Ammon's horn (tissue), 1 donor: Measurements from ENCODE around the gene MAST2.
"Not testable (repeated sequence)": the region's sequence is repeated elsewhere in the genome, so short reads cannot be mapped to it uniquely, and the experiment has no call there.

Source experiments
- DNase-seq: peaks from one replicate; pipeline ENCODE4 v3.0.0-alpha.2; 2016; ENCODE audit warnings: low spot score

The MAST2 gene

DNA sequence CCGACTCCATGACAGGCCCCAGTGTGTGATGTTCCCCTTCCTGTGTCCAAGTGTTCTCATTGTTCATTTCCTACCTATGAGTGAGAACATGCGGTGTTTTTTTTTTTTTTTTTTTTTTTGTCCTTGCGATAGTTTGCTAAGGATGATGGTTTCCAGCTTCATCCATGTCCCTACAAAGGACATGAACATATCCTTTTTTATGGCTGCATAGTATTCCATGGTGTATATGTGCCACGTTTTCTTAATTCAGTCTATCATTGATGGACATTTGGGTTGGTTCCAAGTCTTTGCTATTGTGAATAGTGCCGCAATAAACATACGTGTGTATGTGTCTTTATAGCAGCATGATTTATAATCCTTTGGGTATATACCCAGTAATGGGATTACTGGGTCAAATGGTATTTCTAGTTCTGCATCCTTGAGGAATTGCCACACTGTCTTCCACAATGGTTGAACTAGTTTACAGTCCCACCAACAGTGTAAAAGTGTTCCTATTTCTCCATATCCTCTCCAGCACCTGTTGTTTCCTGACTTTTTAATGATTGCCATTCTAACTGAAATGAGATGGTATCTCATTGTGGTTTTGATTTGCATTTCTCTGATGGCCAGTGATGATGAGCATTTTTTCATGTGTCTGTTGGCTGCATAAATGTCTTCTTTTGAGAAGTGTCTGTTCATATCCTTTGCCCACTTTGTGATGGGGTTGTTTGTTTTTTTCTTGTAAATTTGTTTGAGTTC, 54.5 kb downstream of the MAST2 start:
- not testable (repeated sequence) for DNase-seq

DNA sequence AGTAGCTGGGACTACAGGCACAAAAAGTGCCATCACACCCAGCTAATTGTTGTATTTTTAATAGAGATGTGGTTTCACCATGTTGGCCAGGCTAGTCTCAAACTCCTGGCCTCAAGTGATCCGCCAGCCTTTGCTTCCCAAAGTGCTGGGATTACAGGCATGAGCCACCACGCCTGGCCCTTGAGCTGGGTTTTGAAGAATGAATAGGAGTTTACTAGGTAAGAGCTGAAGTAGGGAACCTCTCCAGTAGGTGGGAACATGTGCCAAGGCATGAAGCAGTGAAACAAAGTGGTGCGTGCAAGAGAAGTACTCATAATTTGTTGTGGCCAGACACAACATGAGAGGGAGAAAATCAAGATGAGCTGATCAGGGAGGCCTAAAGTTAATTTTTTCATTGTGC, 55.8 kb downstream of the MAST2 start:
- DNase-seq = no peak

DNA sequence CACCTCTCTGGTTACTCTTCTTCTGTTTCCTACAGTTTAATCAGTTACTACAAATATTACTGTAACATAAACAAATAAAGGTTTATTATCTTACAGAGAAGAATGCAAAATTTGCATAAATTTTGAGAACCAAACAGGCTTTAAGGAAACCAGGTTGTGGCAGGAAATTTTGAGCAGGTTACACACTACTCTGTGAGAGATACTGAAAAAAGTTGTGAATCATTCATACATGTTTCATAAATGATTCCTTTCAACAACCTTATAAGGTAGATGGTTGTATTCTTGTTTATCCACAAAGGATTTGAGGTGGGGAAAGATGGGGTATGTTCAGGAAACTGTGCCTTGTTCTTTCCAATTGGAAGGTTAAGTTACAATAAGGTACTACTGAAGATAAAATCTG, 58.6 kb downstream of the MAST2 start:
- no peak for DNase-seq

DNA sequence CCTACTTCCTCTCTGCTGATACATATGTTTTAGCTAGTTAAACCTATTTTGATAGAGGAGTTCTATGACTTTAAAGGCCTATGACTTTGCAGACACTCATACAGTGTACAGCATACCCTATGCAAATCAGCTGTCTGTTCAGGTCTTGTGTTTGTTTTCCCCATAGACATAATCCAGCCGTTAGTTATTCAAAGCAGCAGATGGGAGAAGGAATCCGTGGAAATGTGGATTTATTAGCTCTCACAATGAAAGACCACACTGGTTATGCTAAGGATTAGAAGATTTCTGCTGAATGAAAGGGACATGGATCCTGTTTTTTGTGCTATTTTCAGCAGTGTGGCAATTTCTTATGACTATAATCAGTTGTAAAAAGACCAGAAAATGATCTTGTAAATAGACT, 59.8 kb downstream of the MAST2 start:
- no peak for DNase-seq

DNA sequence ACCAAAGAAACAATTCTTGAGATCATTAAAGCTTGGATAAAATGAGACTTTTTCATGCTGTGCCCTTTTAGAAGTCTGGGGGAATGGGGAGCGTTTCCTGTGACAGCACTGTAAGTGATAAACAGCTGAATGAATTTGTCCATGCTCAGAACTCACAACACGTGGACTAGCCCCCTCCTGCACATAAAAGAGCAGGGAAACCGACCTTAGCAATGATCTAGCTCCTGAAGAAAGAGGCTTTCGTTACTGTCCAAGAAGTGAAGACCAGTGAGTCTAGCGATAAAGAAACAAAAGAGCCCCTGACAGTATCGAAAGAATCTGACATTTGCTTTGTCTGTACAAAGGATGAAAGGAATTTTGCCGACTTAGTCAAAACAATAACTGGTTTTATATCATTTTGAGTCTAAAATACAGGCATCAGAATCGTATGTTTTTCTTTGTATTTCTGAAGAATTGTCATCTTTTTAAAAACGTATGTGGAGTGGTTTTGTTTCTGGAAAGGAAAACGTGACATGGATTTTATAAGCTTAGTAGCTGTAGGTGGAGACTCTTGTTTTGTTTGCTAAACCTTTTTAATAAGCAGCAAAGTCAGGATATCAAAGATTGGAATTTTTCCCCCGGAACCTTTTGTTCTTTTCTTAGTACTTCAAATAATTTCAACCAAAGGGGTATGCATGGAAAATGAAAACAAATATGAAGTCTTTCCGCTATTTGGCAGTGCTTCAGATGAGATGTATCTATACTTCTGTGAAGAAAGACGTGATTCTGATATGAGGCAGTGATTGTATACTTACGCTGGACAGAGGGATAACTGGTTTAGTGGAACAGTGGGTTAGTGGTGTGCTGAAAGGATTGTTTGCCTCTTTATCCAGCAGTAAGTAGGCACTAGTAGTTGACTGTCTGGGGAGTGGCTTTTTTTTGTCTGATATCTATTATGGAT, 61.0 kb downstream of the MAST2 start:
- peak; percentile 28 for DNase-seq

DNA sequence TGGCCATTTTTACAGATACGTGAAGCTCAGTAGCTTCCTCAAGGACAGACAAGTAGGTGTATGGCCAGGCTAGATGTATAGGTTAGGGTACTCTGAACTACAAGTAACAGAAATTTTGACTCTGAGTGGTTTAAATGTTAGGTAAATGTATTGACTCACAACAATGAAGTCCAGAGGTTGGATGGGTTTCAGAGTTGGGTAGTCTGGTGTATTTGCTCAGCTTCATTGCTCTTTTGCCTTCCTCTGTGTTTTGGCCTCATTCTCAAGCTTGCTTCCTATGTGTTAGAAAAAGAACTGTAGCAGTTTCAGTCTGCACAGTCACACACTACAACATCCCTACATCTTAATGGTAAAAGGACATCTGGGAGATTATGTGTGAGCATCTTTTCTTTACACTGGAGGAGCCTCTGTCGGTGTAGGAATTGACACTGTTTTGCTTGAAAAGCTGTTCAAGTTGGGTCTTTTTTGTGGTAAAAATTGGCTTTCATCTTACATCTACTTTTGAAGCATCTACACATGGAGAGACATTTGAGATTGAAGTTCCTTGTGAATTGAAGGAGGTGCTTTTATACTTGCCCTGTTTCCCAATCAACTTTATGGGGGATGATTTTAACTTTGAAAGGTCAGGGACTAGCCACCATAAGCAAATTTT, 64.4 kb downstream of the MAST2 start:
- DNase-seq = no peak

DNA sequence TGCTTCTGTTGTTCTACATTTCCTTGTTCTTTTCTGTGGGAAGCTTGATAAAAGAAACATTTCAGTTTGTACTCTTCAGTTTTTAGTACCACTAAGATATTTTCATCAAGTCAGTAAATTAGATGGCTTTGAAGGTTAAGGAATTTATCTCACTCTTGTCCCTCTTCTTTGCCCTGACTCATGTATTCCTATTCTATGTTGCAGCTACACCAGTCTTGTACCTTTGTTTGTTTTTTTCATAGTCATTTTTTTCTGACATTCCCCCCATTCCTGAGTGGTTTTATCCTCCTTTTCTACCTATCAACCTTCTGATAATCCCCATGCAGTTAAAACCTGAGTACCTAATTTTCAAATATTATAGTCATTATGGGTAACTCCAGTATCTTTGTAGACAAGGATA, 65.4 kb downstream of the MAST2 start:
- DNase-seq = no peak

DNA sequence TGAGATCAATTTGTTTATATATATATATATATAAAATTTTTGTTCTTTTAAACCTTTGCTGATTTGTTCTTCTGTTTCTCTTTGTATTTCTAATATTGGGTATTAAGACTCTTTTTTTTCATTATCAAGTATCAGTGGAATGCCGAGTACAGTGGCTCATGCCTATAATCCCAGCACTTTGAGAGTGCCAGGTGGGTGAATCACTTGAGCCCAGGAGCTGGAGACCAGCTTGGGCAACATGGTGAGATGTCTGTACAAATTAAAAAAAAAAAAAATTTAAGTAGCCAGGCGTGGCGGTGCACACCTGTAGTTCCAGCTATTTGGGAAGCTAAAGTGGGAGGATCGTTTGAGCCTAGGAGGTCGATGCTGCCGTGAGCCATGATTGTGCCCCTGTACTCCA, 67.1 kb downstream of the MAST2 start:
- no peak for DNase-seq

DNA sequence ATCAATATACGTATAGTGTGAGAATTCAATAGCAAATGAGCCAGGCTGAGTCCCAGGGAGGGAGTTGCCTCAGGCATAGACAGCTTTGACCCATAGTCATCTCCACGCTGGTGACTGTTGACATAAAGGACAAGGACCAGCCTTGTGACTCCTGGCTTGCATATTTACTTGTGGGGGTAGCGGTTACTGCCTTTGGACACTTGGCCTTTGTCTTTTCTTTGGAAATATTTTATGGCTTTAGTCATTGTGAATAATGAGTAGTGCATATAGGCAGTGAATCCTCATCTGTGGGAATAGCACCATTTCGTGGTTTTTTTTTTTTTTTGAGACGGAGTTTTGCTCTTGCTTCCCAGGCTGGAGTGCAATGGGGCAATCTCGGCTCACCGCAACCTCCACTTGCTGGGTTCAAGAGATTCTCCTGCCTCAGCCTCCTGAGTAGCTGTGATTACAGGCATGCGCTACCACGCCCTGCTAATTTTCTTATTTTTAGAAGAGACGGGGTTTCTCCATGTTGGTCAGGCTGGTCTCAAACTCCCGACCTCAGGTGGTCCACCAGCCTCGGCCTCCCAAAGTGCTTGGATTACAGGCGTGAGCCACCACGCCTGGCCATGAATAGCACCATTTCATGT, 68.9 kb downstream of the MAST2 start:
- peak; percentile 39 for DNase-seq

DNA sequence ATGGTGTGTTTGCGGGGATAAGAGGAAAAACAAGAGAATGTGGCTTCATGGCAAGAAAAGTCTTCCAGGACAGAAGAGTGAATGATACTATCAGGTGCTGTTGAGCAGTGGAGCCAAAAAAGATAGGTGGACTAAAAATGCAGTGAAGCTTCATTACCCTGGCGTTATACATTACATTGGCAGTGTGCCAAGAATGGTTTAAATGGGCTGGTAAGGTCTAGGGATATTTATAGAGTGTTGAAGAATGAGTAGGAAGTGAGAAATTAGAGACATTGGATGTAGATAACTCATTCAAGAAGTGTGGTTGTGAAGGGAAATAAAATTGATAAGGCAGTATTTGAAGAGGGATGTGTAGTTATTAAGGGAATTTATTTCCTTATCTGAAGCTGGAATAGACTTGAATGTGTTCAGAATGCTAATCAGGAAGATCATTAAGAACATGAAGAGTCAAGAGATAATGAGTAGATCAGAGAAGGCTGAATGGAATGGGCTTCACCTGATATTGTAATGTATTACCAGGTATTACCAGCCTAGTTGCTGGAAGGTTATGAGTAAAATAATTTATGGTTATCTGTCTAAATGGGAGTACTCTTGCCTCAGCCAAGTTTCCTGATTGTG, 72.7 kb downstream of the MAST2 start:
- no peak for DNase-seq

DNA sequence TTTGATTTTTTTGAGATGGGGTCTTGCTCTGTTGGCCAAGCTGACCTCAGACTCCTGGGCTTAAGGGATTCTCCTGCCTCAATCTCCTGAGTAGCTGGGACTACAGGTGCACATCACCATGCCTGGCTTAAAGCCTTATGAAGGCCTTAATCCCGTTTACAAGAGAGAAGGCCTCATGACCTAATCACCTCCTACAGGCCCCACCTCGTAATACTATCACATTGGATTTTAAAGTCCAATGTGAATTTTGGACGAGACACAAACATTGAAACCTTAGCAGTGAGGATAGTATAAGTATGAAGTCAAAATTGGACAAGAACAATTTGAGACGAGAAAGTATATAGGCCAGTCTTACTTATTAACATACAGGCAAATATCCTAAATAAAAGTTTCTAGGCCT, 73.9 kb downstream of the MAST2 start:
- no peak for DNase-seq

DNA sequence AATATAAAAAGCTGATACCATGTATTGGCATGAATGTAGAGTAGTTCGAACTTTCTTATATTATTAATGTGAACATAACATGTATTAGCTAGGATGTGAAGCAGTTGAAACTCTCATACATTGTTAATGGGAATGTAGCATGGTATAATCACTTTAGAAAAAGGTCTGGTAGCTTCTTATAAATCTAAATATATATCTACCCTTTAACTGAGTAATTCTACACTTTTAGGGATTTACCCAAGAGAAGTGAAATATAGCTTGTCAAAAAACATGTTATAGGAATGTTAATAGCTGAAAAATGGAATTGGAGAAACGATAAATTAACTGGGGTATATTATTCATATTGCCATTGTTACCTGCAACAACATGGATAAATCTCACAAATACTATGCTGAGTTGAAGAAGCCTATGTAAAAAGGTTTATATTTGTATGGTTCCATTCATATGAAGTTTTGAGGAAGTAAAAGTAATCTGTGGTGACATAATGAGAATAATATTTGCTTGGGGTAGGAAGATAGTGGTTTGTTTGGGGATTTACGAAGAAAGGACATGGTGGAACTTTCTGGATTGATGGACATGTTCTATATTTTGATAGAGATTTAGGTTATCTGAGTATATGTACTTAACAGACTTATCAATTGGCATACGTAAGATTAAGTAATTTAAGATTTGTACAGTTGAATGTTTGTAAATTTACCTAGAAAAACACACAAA, 76.6 kb downstream of the MAST2 start:
- no peak for DNase-seq

DNA sequence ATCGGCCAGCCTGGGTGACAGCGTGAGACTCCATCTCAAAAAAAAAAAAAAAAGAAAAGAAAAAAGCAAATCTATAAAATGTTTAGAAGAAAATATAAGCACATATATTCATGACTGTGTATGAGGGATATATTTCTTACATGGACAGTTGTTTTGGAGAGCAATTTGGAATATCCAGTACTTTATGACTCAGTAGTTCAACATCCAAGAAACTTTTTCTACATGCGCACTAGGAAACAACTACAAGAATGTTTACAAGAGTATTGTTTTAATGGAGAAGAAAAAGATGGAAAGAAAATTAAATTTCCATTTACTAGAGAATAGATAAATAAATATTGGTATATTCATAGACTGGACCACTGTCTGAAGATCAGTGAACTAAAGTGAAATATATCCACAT, 77.5 kb downstream of the MAST2 start:
- no peak for DNase-seq

DNA sequence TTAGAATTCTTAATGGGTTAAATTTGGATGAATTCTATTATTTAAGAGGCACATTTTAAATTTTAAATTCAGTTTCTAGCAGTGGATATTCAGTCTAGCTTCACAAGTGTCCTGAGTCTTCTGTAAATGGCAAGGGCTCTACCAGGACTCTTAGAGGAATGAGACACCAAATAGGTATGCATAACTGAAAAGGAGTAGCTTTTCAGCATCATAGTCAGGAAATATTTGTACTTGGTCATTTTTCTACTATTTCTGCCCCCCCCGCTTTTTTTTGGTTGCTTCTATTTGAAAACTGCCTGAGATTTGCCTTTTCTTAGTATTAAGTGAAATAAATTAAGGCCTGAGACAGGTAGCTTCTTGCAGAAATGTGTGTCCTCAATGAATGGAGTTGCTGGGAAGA, 80.2 kb downstream of the MAST2 start:
- no peak for DNase-seq

DNA sequence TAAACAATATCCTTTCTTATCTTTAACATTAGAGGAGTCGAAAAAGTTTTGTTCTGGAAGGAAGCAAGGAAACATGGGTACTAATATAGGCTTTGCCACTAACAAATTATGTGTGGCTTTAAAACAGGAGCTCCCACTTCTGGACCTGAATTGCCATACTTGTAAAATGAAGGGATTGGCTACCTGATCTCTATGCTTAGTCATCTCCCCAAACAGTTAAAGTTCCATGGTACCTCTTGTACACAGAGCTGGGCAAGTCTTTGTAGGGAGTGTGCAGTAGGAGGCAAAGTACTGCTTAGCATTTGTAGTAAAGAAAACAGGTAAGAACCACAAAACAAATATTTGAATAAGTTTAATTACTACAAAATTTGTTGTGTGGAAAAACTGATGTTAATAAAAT, 81.3 kb downstream of the MAST2 start:
- DNase-seq = no peak

DNA sequence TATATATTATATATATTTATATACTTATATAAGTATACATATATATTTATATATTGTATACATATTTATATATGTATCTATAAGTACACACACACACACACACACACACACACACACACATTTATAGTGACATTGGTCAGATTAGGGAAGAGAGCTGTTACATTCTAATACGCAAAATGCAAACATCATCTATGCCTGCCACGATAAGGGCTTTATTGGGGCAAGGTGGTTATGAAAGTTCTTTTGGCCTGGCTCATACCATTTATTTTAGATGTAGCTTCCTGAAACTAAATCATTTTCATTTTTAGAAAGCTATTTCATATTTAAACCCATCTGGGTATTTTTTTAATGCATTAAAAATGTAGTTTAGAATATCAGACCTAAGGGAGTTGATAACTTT, 82.8 kb downstream of the MAST2 start:
- DNase-seq = no peak

DNA sequence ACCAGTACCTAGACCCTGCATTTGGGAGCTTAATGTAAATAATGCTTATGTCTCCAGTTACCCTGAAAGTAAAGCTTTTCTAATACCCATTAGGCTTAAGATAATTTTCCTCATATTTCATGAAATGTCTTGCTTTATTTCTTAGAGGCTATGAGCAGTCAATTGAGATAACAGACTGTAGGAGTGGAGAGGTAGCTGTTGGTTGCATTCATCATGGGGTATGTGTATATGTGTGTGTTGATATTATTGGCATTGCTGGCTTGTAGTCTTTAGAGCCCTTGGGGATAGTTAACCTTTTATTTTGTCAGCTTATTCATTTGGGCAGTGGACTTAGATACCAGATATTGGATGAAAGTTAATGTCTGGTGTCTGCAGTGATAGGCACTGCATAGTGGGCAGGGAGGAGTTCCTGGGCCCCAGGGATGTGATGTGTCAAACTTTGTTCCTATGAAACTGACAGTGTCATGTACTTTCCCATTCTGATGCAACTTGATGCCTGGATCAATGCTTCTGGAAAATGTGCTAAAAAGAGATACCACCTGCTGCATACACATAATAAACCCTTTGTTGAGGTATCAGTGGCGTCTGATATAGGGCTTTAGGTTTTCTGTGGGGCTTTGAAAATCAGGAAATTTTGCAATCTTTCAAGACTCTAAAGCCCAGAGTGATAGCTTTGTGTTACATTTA, 83.9 kb downstream of the MAST2 start:
- DNase-seq = no peak

DNA sequence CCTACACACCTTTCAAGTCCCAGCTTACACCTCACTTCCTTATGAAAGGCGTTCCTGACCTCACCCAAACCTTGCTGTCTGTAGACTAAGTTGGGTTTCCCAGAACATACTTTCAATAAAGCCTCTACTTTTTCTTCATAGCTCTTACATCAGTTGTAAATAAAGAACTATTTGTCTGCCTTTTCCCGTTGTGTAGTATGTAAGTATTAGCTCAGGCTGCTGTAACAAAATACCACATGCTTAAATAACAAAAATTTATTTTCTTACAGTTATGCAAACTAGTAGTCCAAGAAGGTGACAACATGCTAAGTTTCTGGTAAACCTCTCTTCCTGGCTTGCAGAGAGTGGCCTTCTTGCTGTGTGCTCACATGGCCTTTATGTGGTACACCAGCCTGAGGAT, 86.7 kb downstream of the MAST2 start:
- no peak for DNase-seq

DNA sequence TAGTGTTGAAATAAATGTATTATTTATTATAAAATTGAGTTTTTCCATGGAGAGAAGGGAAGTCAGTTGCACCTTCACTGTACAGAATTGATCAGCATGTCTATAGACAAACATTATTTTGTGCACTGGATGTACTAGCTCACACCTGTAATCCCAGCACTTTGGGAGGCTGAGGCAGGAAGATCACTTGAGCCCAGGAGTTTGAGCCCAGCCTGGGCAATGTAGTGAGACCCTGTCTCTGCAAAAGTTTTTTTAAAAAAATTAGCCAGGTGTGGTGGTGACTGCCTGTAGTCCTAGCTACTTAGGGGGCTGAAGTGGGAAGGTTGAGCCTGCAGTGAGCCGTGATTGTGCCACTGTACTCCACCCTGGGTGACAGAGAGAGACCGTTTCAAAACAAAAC, 87.7 kb downstream of the MAST2 start:
- no peak for DNase-seq

DNA sequence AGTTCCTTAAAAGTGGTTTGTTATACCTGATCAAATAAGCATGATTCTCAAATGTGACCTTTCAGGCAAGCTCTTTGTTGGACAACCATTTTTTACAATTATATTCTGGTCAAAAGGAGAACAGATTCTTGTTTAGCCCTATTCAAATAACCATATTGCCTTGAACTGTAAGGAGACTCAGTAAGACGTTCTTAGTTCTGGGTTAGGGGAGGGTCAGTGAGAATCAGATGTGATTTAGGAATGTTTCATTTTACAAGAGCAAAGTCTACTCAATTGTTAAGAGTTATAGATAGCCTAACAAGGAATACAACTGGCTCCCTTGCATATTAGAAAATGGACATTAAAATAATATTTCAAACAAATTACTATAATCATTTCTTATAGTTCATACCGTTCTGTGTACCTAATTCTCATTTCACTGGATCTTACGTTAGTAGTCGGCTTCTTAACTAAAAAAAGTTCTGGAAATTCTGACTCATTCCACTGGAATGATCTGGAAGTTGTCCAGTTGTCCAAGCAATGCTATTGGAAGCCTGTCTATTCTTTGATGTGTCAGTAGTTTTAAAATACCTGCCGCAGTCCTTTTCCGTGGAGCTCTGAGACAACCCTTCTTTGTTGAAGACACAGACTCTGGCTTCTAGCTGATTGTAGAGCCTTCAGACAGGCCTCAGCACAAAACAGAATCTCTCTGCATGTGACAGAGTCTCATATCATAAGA, 88.8 kb downstream of the MAST2 start:
- no peak for DNase-seq
